Measurements from ENCODE around the gene B2M. TPM values are rescaled to one million over a fixed set of nuclear protein-coding genes. Genes with fewer than 3 reads are reported as not detected.
"Not testable (repeated sequence)": the region's sequence is repeated elsewhere in the genome, so short reads cannot be mapped to it uniquely, and the experiment has no call there.

Gene B2M
- total and polyA plus RNA-seq, 5 donors = 1,377 to 2,022 (median 1,580) TPM

DNA sequence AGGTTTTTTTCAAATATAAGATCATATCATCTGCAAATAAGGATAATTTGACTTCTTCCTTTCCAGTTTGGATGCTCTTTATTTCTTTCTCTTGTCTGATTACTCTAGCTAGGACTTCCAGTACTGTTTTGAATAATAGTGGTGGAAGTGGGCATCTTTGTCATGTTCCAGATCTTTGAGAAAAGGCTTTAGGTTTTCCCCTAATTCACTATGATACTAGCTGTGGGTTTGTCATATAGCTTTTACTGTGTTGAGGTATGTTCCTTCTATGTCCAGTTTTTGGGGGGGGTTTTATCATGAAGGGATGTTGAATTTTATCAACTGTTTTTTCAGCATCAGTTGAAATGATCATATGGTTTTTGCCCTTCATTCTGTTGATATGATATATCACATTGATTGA is 10.6 kb upstream of the B2M start:
- intact Hi-C loops (cut with DNase I); DNase-seq; H3K4me1 ChIP-seq (ENCODE audit: control insufficient read depth, insufficient read depth, low read length); H3K9me3 ChIP-seq (ENCODE audit: control insufficient read depth, low read length); H3K27me3 ChIP-seq (ENCODE audit: control insufficient read depth, insufficient read depth); H3K27ac ChIP-seq (ENCODE audit: low read length); ATAC-seq; H3K4me3 ChIP-seq (ENCODE audit: low read length): not testable (repeated sequence)

DNA sequence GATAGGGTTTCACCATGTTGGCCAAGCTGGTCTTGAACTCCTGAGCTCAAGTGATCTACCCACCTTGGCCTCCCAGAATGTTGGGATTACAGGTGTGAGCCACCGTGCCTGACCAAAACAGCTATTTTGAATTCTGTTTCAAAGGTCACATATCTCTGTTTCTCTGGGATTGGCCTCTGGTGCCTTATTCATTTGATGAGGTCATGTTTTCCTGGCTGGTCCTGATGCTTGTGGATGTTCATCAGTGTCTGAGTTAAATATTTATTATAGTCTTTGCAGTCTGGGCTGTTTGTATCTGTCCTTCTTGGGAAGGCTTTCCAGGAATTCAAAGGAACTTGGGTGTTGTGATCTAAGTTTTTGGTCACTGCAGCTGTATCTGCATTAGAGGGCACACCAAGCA is 5.3 kb upstream of the B2M start:
- no peak overlapping the region for H3K27ac ChIP-seq (ENCODE audit: low read length)
- no peak overlapping the region for H3K4me3 ChIP-seq (ENCODE audit: low read length)
- ATAC-seq (no peak), DNase-seq (no peak)
- no peaks in the 10 kb centered on the region for H3K27me3 ChIP-seq (ENCODE audit: control insufficient read depth, insufficient read depth)
- H3K4me1 ChIP-seq (ENCODE audit: control insufficient read depth, insufficient read depth, low read length) = no peaks in the 10 kb centered on the region
- intact Hi-C loops (cut with DNase I) = no loop called here
- no peaks in the 10 kb centered on the region for H3K9me3 ChIP-seq (ENCODE audit: control insufficient read depth, low read length)
- 82% methylated on average over 1 of the region's 1 CpG for WGBS

DNA sequence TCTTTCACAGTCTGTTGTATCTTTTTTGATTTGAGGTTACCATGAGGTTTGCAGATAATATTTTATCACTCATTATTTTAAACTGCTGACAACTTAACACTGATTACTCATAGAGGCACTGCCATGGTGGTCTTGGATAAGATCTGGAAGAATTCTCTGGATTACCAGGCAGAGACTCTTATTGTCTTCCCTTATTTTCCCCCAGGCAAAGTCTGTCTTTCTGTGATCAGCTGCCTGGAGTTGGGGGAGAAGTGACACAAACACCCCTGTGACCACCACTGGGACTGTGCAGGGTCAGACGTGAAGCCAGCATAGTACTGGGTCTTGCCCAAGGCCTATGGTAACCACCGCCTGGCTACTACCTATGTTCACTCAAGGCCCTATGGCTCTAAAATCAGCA is 4.9 kb upstream of the B2M start:
- ATAC-seq = no peak
- intact Hi-C loops (cut with DNase I) = no loop called here
- 94% methylated on average over 2 of the region's 2 CpGs for WGBS

DNA sequence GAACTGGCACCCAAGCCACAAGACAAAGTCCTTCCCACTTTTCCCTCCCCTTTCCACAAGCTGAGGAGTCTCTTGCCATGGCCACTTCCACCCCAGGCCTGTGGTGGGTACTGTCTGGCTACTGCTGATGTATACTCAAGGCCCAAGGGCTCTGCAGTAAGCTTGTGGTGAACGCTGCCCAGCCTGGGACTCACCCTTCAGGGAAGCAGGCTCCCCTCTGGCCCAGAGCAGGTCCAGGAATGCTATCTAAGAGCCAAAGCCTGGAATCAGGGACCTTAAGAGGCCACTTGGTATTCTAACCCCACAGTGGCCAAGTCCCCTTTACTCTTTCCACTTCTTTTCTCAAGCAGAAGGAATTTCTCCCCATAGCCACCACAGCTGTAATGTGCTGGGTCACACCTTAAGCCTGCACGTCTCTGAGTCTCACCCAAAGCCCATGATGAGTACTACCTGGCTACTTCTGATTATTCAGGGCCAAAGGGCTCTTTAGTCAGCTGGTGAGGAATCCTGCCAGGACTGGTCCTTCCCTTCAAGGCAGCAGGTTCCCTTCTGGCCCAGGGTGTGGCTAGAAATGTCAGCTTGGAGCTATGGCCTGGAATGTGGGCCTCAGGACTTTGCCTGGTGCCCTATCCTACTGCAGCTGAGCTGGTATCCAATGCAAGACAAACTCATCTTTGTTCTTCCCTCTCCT is 4.2 kb upstream of the B2M start:
- DNase-seq (no peak), ATAC-seq (no peak)
- Histone ChIP-seq H3K4me1 (ENCODE audit: control insufficient read depth, insufficient read depth, low read length) (no peaks in the 10 kb centered on the region), H3K27ac (ENCODE audit: low read length) (no peak overlapping the region), H3K9me3 (ENCODE audit: control insufficient read depth, low read length) (no peaks in the 10 kb centered on the region), H3K27me3 (ENCODE audit: control insufficient read depth, insufficient read depth) (no peaks in the 10 kb centered on the region), H3K4me3 (ENCODE audit: low read length) (no peak overlapping the region)
- intact Hi-C loops (cut with DNase I) = no loop called here
- 88% methylated on average over 2 of the region's 2 CpGs for WGBS

More for the DNA sequence above, 4.9 kb upstream of the B2M start:
- Histone ChIP-seq H3K4me1 (ENCODE audit: control insufficient read depth, insufficient read depth, low read length) (no peaks in the 10 kb centered on the region), H3K27me3 (ENCODE audit: control insufficient read depth, insufficient read depth) (no peaks in the 10 kb centered on the region), H3K4me3 (ENCODE audit: low read length) (no peak overlapping the region), H3K27ac (ENCODE audit: low read length) (no peak overlapping the region), H3K9me3 (ENCODE audit: control insufficient read depth, low read length) (no peaks in the 10 kb centered on the region)
- no peak for DNase-seq

DNA sequence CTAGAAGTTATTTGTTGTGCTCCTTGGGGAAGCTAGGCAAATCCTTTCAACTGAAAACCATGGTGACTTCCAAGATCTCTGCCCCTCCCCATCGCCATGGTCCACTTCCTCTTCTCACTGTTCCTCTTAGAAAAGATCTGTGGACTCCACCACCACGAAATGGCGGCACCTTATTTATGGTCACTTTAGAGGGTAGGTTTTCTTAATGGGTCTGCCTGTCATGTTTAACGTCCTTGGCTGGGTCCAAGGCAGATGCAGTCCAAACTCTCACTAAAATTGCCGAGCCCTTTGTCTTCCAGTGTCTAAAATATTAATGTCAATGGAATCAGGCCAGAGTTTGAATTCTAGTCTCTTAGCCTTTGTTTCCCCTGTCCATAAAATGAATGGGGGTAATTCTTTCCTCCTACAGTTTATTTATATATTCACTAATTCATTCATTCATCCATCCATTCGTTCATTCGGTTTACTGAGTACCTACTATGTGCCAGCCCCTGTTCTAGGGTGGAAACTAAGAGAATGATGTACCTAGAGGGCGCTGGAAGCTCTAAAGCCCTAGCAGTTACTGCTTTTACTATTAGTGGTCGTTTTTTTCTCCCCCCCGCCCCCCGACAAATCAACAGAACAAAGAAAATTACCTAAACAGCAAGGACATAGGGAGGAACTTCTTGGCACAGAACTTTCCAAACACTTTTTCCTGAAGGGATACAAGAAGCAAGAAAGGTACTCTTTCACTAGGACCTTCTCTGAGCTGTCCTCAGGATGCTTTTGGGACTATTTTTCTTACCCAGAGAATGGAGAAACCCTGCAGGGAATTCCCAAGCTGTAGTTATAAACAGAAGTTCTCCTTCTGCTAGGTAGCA is 851 bp upstream of the B2M start:
- DNase-seq = peak in 2 of 3 donors; percentile 39 to 69
- ATAC-seq = no peak
- H3K9me3 ChIP-seq (ENCODE audit: control insufficient read depth, low read length) = no peaks in the 10 kb centered on the region
- H3K27me3 ChIP-seq (ENCODE audit: control insufficient read depth, insufficient read depth) = no peaks in the 10 kb centered on the region
- intact Hi-C loops (cut with DNase I) = no loop called here
- no peaks in the 10 kb centered on the region for H3K4me1 ChIP-seq (ENCODE audit: control insufficient read depth, insufficient read depth, low read length)
- H3K27ac ChIP-seq (ENCODE audit: low read length) = peak overlapping the region; percentile 92
- H3K4me3 ChIP-seq (ENCODE audit: low read length) = peak overlapping the region; percentile 76
- WGBS = 25% methylated on average over 11 of the region's 11 CpGs

DNA sequence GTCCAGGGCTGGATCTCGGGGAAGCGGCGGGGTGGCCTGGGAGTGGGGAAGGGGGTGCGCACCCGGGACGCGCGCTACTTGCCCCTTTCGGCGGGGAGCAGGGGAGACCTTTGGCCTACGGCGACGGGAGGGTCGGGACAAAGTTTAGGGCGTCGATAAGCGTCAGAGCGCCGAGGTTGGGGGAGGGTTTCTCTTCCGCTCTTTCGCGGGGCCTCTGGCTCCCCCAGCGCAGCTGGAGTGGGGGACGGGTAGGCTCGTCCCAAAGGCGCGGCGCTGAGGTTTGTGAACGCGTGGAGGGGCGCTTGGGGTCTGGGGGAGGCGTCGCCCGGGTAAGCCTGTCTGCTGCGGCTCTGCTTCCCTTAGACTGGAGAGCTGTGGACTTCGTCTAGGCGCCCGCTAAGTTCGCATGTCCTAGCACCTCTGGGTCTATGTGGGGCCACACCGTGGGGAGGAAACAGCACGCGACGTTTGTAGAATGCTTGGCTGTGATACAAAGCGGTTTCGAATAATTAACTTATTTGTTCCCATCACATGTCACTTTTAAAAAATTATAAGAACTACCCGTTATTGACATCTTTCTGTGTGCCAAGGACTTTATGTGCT is 527 bp downstream of the B2M start:
- DNase-seq = peak in 1 of 3 donors; percentile 57
- WGBS = under 1% methylated on average over 46 of the region's 46 CpGs

DNA sequence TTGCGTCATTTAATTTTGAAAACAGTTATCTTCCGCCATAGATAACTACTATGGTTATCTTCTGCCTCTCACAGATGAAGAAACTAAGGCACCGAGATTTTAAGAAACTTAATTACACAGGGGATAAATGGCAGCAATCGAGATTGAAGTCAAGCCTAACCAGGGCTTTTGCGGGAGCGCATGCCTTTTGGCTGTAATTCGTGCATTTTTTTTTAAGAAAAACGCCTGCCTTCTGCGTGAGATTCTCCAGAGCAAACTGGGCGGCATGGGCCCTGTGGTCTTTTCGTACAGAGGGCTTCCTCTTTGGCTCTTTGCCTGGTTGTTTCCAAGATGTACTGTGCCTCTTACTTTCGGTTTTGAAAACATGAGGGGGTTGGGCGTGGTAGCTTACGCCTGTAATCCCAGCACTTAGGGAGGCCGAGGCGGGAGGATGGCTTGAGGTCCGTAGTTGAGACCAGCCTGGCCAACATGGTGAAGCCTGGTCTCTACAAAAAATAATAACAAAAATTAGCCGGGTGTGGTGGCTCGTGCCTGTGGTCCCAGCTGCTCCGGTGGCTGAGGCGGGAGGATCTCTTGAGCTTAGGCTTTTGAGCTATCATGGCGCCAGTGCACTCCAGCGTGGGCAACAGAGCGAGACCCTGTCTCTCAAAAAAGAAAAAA is 1.2 kb downstream of the B2M start:
- 9% methylated on average over 24 of the region's 24 CpGs for WGBS
- peak; percentile 75 to 80 for ATAC-seq
- intact Hi-C loops (cut with DNase I) = loop anchor here in 2 of 4 donors (2.0 kb wide), 1 partner anchor 14 kb away; no protein-coding TSS in a partner anchor

More for the DNA sequence above, 527 bp downstream of the B2M start:
- peak overlapping the region; percentile 76 for H3K4me3 ChIP-seq (ENCODE audit: low read length)
- H3K9me3 ChIP-seq (ENCODE audit: control insufficient read depth, low read length) = no peaks in the 10 kb centered on the region
- peak overlapping the region; percentile 97 for H3K27ac ChIP-seq (ENCODE audit: low read length)
- H3K27me3 ChIP-seq (ENCODE audit: control insufficient read depth, insufficient read depth) = no peaks in the 10 kb centered on the region
- intact Hi-C loops (cut with DNase I) = loop anchor here in 2 of 4 donors (2.0 kb wide), 1 partner anchor 15 kb away; no protein-coding TSS in a partner anchor
- peaks cover 2% of the 10 kb centered on the region for H3K4me1 ChIP-seq (ENCODE audit: control insufficient read depth, insufficient read depth, low read length)
- peak; percentile 71 for ATAC-seq

DNA sequence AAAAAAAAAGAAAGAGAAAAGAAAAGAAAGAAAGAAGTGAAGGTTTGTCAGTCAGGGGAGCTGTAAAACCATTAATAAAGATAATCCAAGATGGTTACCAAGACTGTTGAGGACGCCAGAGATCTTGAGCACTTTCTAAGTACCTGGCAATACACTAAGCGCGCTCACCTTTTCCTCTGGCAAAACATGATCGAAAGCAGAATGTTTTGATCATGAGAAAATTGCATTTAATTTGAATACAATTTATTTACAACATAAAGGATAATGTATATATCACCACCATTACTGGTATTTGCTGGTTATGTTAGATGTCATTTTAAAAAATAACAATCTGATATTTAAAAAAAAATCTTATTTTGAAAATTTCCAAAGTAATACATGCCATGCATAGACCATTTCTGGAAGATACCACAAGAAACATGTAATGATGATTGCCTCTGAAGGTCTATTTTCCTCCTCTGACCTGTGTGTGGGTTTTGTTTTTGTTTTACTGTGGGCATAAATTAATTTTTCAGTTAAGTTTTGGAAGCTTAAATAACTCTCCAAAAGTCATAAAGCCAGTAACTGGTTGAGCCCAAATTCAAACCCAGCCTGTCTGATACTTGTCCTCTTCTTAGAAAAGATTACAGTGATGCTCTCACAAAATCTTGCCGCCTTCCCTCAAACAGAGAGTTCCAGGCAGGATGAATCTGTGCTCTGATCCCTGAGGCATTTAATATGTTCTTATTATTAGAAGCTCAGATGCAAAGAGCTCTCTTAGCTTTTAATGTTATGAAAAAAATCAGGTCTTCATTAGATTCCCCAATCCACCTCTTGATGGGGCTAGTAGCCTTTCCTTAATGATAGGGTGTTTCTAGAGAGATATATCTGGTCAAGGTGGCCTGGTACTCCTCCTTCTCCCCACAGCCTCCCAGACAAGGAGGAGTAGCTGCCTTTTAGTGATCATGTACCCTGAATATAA is 2.0 kb downstream of the B2M start:
- H3K4me1 ChIP-seq (ENCODE audit: control insufficient read depth, insufficient read depth, low read length) = peaks cover 2% of the 10 kb centered on the region
- intact Hi-C loops (cut with DNase I) = loop anchor here in 2 of 4 donors (2.0 kb wide), 1 partner anchor 14 kb away; no protein-coding TSS in a partner anchor

More for the DNA sequence above, 1.2 kb downstream of the B2M start:
- peak overlapping the region; percentile 76 for H3K4me3 ChIP-seq (ENCODE audit: low read length)
- peak; percentile 69 to 84 (median 71) for DNase-seq
- no peaks in the 10 kb centered on the region for H3K27me3 ChIP-seq (ENCODE audit: control insufficient read depth, insufficient read depth)
- peaks cover 2% of the 10 kb centered on the region for H3K4me1 ChIP-seq (ENCODE audit: control insufficient read depth, insufficient read depth, low read length)
- H3K9me3 ChIP-seq (ENCODE audit: control insufficient read depth, low read length) = no peaks in the 10 kb centered on the region
- H3K27ac ChIP-seq (ENCODE audit: low read length) = peak overlapping the region; percentile 95

DNA sequence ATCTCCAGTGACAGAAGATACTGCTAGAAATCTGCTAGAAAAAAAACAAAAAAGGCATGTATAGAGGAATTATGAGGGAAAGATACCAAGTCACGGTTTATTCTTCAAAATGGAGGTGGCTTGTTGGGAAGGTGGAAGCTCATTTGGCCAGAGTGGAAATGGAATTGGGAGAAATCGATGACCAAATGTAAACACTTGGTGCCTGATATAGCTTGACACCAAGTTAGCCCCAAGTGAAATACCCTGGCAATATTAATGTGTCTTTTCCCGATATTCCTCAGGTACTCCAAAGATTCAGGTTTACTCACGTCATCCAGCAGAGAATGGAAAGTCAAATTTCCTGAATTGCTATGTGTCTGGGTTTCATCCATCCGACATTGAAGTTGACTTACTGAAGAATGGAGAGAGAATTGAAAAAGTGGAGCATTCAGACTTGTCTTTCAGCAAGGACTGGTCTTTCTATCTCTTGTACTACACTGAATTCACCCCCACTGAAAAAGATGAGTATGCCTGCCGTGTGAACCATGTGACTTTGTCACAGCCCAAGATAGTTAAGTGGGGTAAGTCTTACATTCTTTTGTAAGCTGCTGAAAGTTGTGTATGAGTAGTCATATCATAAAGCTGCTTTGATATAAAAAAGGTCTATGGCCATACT is 4.0 kb downstream of the B2M start:
- Histone ChIP-seq H3K27me3 (ENCODE audit: control insufficient read depth, insufficient read depth) (no peaks in the 10 kb centered on the region), H3K9me3 (ENCODE audit: control insufficient read depth, low read length) (no peaks in the 10 kb centered on the region), H3K4me1 (ENCODE audit: control insufficient read depth, insufficient read depth, low read length) (peaks cover 2% of the 10 kb centered on the region), H3K4me3 (ENCODE audit: low read length) (no peak overlapping the region), H3K27ac (ENCODE audit: low read length) (no peak overlapping the region)
- ATAC-seq = no peak
- intact Hi-C loops (cut with DNase I) = no loop called here
- WGBS = 62% methylated on average over 6 of the region's 6 CpGs
- DNase-seq = no peak

More for the DNA sequence above, 2.0 kb downstream of the B2M start:
- H3K27ac ChIP-seq (ENCODE audit: low read length) = no peak overlapping the region
- H3K9me3 ChIP-seq (ENCODE audit: control insufficient read depth, low read length) = no peaks in the 10 kb centered on the region
- 56% methylated on average over 5 of the region's 5 CpGs for WGBS
- DNase-seq = no peak
- H3K4me3 ChIP-seq (ENCODE audit: low read length) = peak overlapping the region; percentile 76
- no peaks in the 10 kb centered on the region for H3K27me3 ChIP-seq (ENCODE audit: control insufficient read depth, insufficient read depth)
- ATAC-seq = no peak

Measured in right cardiac atrium (tissue), 5 donors.